Measurements from ENCODE around the gene FKBP5.

GRCh38 chr6:35626401-35626800, 62.3 kb downstream of the FKBP5 start:
- TF ChIP-seq, protein P1, sequence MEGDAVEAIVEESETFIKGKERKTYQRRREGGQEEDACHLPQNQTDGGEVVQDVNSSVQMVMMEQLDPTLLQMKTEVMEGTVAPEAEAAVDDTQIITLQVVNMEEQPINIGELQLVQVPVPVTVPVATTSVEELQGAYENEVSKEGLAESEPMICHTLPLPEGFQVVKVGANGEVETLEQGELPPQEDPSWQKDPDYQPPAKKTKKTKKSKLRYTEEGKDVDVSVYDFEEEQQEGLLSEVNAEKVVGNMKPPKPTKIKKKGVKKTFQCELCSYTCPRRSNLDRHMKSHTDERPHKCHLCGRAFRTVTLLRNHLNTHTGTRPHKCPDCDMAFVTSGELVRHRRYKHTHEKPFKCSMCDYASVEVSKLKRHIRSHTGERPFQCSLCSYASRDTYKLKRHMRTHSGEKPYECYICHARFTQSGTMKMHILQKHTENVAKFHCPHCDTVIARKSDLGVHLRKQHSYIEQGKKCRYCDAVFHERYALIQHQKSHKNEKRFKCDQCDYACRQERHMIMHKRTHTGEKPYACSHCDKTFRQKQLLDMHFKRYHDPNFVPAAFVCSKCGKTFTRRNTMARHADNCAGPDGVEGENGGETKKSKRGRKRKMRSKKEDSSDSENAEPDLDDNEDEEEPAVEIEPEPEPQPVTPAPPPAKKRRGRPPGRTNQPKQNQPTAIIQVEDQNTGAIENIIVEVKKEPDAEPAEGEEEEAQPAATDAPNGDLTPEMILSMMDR (IDR thresholded peaks at IDR 0.05), result no peak
- TF ChIP-seq POLR2A (IDR thresholded peaks at IDR 0.05), result no peak
